H1 (cell line): Measurements from ENCODE around the gene CHSY3. TPM values are rescaled to one million over a fixed set of nuclear protein-coding genes. Genes with fewer than 3 reads are reported as not detected.

Experiments used
- CBX5 ChIP-seq: fragments of 300-800, 300-1000 bp; sonication (generic); IDR thresholded peaks from 2 replicates; pipeline ENCODE4 v1.7.1; 2016; ENCODE audit warnings: antibody characterized with exemption, low read length, low read depth
- CREB1 ChIP-seq: IDR thresholded peaks from 2 replicates; pipeline ENCODE4 v1.6.1; 2012; ENCODE audit warnings: inconsistent platforms
- EGR1 ChIP-seq: IDR thresholded peaks from 2 replicates; pipeline ENCODE4 v1.6.1; 2011; ENCODE audit warnings: low read depth, low read length, borderline replicate concordance
- JUN ChIP-seq: IDR thresholded peaks from 2 replicates; pipeline ENCODE4 v1.6.1; 2011; ENCODE audit warnings: low read depth, mild to moderate bottlenecking, improper control_type of control experiment, low read length
- KDM1A ChIP-seq: fragments of 200-600, 300-600 bp; sonication (generic); IDR thresholded peaks from 2 replicates; pipeline ENCODE4 v1.7.1; 2016; ENCODE audit warnings: mild to moderate bottlenecking, low read length, borderline replicate concordance
- MAFK ChIP-seq: IDR thresholded peaks from 2 replicates; pipeline ENCODE4 v1.6.1; 2012; ENCODE audit warnings: low read depth, mild to moderate bottlenecking, improper control_type of control experiment, low read length
- polyA plus RNA-seq, 7 experiments: library from polyadenylated mRNA; depleted of rRNA in 3 of 7; stranded (reverse) in 5 of 7; unstranded in 2 of 7; fragments of >200 nt in 5 of 7; fragments of 200-250 nt in 2 of 7; gene quantifications; 1 replicate in 5 of 7; 2 replicates in 1 of 7; 4 replicates in 1 of 7; pipeline versions ENCODE4 v1.2.1 to v1.2.3, GENCODE V29; 2011 to 2013; ENCODE audit warnings: missing spikeins in 2 of 7, mixed read lengths in 2 of 7
- total RNA-seq: library from RNA; stranded (reverse); fragmentation: NEBNext Ultra II Directional; extraction: Animal tissue kit (Norgen Biotek cat#: 25700); gene quantifications from 2 replicates; pipeline ENCODE4 v1.2.1, GENCODE V29; 2021

Gene CHSY3
- total and polyA plus RNA-seq, 2 of the 8 experiments (the other 6 are each of a cell fraction or from before 2014, with no cell fraction given): 0.24 to 1.8 TPM

DNA sequence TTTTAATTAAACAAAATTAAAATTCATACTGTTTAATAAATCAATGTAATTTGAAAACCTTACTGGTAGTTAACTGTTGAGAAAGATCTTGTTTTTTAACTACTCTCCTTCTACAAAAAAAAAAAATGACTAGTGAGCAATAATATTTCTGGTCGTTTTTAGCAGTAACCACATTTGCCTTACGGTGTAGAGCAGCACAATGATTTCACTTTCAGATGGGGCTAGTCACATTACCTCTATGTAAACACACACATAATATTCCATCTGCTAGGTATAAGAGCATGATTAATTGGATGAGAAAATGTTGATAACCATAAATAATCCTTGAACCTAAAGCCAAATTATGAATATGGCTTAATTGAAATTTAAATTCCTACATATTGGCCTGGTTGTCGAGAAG, 198.1 kb downstream of the CHSY3 start (continued):
- TF ChIP-seq CREB1: no peak
- no peak for TF ChIP-seq MAFK
- no peak for TF ChIP-seq JUN
- TF ChIP-seq EGR1: no peak
- TF ChIP-seq KDM1A: no peak
- no peak for TF ChIP-seq CBX5
- TF ChIP-seq, all 59 proteins: peak for 0
